ENCODE results near the gene ATL1.
"Not testable (repeated sequence)": the region's sequence is repeated elsewhere in the genome, so short reads cannot be mapped to it uniquely, and the experiment has no call there.

The ATL1 gene

GRCh38 chr14:50602035-50602434 is 42.1 kb downstream of the ATL1 start:
- no peak for DNase-seq (ENCODE audit: low spot score)

GRCh38 chr14:50603565-50603964 is 43.6 kb downstream of the ATL1 start:
- DNase-seq (ENCODE audit: low spot score) = peak; percentile 12

- DNase-seq (ENCODE audit: low spot score) = no peak
Measured at GRCh38 chr14:50605766-50606165, 45.8 kb downstream of the ATL1 start.

GRCh38 chr14:50606468-50606867 is 46.5 kb downstream of the ATL1 start:
- no peak for DNase-seq (ENCODE audit: low spot score)

GRCh38 chr14:50607181-50607580 is 47.2 kb downstream of the ATL1 start:
- DNase-seq (ENCODE audit: low spot score) = no peak

GRCh38 chr14:50607761-50608160 is 47.8 kb downstream of the ATL1 start:
- no peak for DNase-seq (ENCODE audit: low spot score)

GRCh38 chr14:50608302-50608851 is 48.4 kb downstream of the ATL1 start:
- DNase-seq (ENCODE audit: low spot score) = no peak

GRCh38 chr14:50610465-50610864 is 50.5 kb downstream of the ATL1 start:
- DNase-seq (ENCODE audit: low spot score) = no peak

GRCh38 chr14:50612806-50613205 is 52.9 kb downstream of the ATL1 start:
- no peak for DNase-seq (ENCODE audit: low spot score)

- DNase-seq (ENCODE audit: low spot score) = no peak
Measured at GRCh38 chr14:50615056-50615455, 55.1 kb downstream of the ATL1 start.

GRCh38 chr14:50615552-50615951 is 55.6 kb downstream of the ATL1 start:
- no peak for DNase-seq (ENCODE audit: low spot score)

- DNase-seq (ENCODE audit: low spot score) = no peak
Measured at GRCh38 chr14:50616275-50616674, 56.3 kb downstream of the ATL1 start.

GRCh38 chr14:50619569-50620141 is 59.7 kb downstream of the ATL1 start:
- peak; percentile 40 for DNase-seq (ENCODE audit: low spot score)

GRCh38 chr14:50620341-50620740 is 60.4 kb downstream of the ATL1 start:
- peak; percentile 22 for DNase-seq (ENCODE audit: low spot score)

GRCh38 chr14:50622978-50623377 is 63.0 kb downstream of the ATL1 start:
- DNase-seq (ENCODE audit: low spot score) = no peak

- no peak for DNase-seq (ENCODE audit: low spot score)
Measured at GRCh38 chr14:50624447-50624846, 64.5 kb downstream of the ATL1 start.

- not testable (repeated sequence) for DNase-seq (ENCODE audit: low spot score)
Measured at GRCh38 chr14:50624947-50625346, 65.0 kb downstream of the ATL1 start.

GRCh38 chr14:50631408-50631821 is 71.5 kb downstream of the ATL1 start:
- no peak for DNase-seq (ENCODE audit: low spot score)

GRCh38 chr14:50633954-50634353 is 74.0 kb downstream of the ATL1 start:
- no peak for DNase-seq (ENCODE audit: low spot score)

- DNase-seq (ENCODE audit: low spot score) = no peak
Measured at GRCh38 chr14:50635141-50635540, 75.2 kb downstream of the ATL1 start.

GRCh38 chr14:50647282-50647681 is 87.3 kb downstream of the ATL1 start:
- no peak for DNase-seq (ENCODE audit: low spot score)

- DNase-seq (ENCODE audit: low spot score) = no peak
Measured at GRCh38 chr14:50647753-50648152, 87.8 kb downstream of the ATL1 start.

GRCh38 chr14:50649691-50650090 is 89.7 kb downstream of the ATL1 start:
- DNase-seq (ENCODE audit: low spot score) = no peak

- no peak for DNase-seq (ENCODE audit: low spot score)
Measured at GRCh38 chr14:50656776-50657175, 96.8 kb downstream of the ATL1 start.

All from kidney tubule cell (primary cell).